Measurements from ENCODE around the gene RICTOR.
A peak's percentile ranks its signal among the peaks of the same experiment; 100 is the strongest.

The RICTOR gene

DNA sequence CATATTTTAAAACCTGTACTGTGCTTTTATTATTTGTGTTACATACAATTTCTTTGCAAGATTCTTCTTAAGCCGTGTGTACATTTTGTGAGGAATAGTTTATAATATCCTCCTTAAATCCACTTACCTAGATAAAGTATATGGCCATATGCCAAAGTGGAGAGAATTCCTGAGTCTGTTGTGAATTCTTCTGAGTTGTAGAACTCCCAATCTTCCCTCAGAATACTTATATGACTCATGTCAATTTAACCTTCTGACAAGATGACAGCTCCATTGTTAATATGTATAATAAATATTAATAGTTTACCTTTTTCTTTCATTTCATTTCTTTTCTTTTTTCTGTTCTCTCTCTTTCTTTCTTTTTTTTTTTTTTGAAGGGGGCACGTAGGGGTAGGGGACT lies 6.0 kb upstream of the RICTOR start:
- ATAC-seq (replicated peaks) (no peak), DNase-seq (no peak)
- Mint-ChIP-seq H3K9me3 (no peaks in the 10 kb centered on the region), H3K4me1 (peaks cover 4 to 14% of the 10 kb centered on the region in 2 donors), H3K27ac (no peak overlapping the region), H3K27me3 (peaks cover 0 to 4% of the 10 kb centered on the region in 2 donors), H3K36me3 (no peaks in the 10 kb centered on the region), H3K4me3 (no peak overlapping the region)

DNA sequence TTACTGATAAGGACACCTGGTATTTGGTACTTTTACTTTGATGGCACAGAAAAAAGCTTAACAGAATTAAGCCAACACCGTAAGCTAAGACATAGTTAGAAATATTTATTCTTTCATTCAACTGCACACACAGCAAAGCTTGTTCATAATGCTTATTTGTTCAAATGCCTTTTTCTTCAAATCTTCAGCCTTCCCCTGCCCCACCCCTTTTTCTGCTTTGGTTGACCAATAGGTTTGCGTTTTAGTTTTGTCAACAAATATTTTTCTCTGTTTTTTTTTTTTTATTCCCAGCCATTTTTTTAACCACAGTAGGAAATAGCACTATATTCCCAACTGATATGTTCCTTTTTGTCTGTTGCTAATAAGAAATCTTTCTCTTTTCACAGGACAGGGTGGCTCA lies 4.9 kb upstream of the RICTOR start:
- peaks cover 6 to 16% of the 10 kb centered on the region in 2 donors for H3K4me1 Mint-ChIP-seq
- H3K9me3 Mint-ChIP-seq = no peaks in the 10 kb centered on the region
- peaks cover 0 to 4% of the 10 kb centered on the region in 2 donors for H3K27me3 Mint-ChIP-seq
- no peak overlapping the region for H3K4me3 Mint-ChIP-seq
- no peak overlapping the region for H3K27ac Mint-ChIP-seq
- ATAC-seq (replicated peaks) (no peak), DNase-seq (no peak)
- H3K36me3 Mint-ChIP-seq = no peaks in the 10 kb centered on the region

DNA sequence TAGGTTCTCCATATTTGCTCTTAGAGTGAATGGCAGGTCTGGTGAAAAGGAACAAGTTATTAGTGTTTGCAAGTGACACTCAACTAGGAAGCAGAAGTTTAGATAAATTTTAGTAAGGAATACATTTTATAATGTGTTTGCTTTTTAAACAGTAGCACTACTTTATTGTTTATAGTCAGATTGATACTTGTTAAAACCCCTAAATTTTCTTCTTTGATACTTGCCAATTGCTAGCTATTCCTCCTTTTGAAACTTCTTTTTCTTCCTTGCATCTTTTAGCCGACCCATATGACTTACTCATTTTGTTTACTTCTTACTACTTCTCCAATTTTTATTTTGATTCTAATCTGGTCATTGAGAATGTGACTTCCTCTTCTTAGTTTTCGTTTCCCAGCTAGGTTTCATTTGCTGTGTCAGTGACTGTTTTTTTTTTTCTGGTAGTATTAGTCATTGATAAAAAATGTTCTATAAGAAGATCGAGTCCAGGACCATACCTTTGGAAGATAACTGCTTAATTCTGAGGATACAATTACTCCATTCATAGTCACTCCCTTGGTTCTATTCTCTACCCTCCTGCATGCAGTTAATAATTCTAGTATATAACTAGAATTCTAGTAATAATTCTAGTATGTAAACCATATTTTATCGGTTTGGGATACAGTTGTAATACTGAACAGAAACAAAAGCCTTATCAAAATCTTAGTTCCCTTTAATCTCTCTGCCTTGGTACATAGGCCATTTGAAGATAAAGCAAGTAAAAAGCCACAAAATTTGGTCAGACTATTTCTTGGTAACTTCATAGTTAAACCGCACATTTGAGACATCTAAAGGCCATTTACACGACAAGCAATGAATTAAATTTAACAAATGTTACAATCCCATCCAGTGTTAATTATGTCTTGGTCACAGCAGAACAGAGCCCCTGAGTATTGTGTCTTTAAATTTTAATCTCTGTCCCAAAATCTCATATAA lies 2.8 kb upstream of the RICTOR start:
- no peak for DNase-seq

DNA sequence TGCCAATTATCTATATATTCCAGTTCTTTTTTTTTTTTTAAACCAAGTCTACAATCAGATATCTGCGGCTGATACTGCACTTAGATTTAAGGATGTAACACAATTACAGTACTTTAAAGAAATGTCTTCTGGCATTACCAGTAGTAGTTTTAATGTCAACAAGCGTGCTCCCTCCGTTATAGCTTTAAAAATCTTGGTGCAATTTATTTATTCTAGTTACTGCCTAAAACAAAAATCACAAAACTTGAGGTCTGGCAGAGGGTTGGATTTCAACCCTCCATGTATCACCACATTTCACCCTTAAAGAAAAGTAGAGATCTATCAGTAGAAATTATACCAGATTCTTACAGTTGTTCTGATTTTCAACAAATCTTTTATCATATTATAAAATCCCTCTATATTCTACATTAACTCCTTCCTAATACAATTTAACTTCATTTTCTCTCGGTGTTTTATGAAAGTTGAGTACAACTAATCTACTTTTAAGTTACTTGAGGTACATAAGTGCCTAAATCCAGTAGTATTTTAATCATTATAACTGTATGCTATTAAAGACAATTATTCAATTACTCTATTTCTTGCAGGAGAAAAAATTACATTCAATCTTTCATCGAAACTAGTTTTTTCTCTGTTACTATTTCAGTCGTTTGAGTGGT lies 2.0 kb upstream of the RICTOR start:
- Mint-ChIP-seq H3K4me3 (no peak overlapping the region), H3K9me3 (no peaks in the 10 kb centered on the region), H3K4me1 (peaks cover 9 to 23% of the 10 kb centered on the region in 2 donors), H3K27ac (no peak overlapping the region), H3K36me3 (no peaks in the 10 kb centered on the region), H3K27me3 (peaks cover 0 to 3% of the 10 kb centered on the region in 2 donors)
- ATAC-seq (replicated peaks) (no peak), DNase-seq (no peak)

More for the DNA sequence above, 2.8 kb upstream of the RICTOR start:
- H3K27ac Mint-ChIP-seq = peak overlapping the region; percentile 2
- peaks cover 0 to 4% of the 10 kb centered on the region in 2 donors for H3K27me3 Mint-ChIP-seq
- peaks cover 9 to 19% of the 10 kb centered on the region in 2 donors for H3K4me1 Mint-ChIP-seq
- H3K36me3 Mint-ChIP-seq = no peaks in the 10 kb centered on the region
- peak overlapping the region; percentile 17 to 31 for H3K4me3 Mint-ChIP-seq
- ATAC-seq (replicated peaks) = peak; percentile 13 to 17
- H3K9me3 Mint-ChIP-seq = no peaks in the 10 kb centered on the region

DNA sequence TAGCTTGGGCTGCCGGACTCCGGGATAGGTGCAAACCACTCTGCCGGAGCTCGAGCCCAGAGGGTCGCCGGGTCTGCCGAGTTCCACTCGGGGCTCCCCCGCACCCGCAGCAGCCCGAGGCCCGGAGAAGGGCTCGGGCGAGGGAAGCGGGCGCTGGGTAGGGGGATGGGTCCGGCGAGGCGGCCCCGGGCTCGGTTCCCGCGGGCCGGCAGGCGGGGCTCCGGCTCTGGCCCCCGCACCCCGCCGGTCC lies 507 bp downstream of the RICTOR start:
- DNase-seq (no peak), ATAC-seq (replicated peaks) (peak; percentile 37 to 48)
- Mint-ChIP-seq H3K36me3 (peaks cover 0 to 4% of the 10 kb centered on the region in 2 donors), H3K4me1 (peaks cover 15 to 34% of the 10 kb centered on the region in 2 donors), H3K27ac (peak overlapping the region; percentile 93), H3K4me3 (peak overlapping the region; percentile 88 to 97), H3K27me3 (no peaks in the 10 kb centered on the region), H3K9me3 (no peaks in the 10 kb centered on the region)

DNA sequence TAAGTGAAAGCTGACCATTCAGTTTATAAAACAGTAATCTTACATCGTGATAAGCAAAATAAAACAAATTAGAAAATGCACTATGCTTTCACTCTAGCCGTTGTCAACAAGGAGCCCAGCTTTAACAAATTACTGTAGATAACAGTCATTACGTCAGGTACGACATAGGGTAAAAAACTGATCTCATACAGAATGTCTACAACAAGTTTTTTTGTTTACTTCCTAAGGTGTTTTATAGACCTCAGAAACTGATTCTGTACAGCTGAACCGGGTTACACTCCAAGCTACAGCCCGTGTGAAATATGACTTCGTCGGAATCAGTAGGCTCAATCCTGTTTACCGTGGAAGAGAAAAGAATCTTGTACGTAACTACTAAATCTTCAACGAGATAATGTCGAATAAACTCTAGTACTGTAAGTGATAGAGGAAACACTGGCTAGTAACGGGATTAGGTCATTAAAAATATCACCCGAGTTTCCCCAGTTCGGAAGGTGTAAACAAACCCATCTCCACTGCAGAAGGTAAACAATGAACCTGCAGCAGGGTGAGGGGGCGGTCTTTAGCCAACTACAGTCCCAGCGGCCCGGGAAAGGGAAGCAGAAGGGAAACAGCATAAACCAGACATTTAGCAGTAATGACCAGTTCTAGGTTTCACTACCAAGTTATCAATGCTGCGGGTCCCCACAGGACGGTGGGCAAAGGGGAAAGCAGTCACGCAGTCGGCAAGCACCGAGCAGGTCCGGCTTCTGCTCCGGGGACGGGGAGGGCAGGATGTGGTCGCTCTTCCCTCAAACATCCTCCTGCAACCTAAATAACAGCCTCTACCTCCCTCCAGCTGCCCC lies 1.1 kb downstream of the RICTOR start:
- DNase-seq (peak; percentile 54), ATAC-seq (replicated peaks) (peak; percentile 53 to 54)
- no peaks in the 10 kb centered on the region for H3K27me3 Mint-ChIP-seq
- peak overlapping the region; percentile 88 to 97 for H3K4me3 Mint-ChIP-seq
- peak overlapping the region; percentile 93 for H3K27ac Mint-ChIP-seq
- no peaks in the 10 kb centered on the region for H3K9me3 Mint-ChIP-seq
- H3K4me1 Mint-ChIP-seq = peaks cover 17 to 39% of the 10 kb centered on the region in 2 donors
- H3K36me3 Mint-ChIP-seq = peaks cover 3 to 10% of the 10 kb centered on the region in 2 donors

- peaks cover 11 to 12% of the 10 kb centered on the region in 2 donors for H3K9me3 Mint-ChIP-seq
- H3K27me3 Mint-ChIP-seq = no peaks in the 10 kb centered on the region
- no peak overlapping the region for H3K27ac Mint-ChIP-seq
- DNase-seq (no peak), ATAC-seq (replicated peaks) (no peak)
- H3K36me3 Mint-ChIP-seq = peaks cover 30 to 40% of the 10 kb centered on the region in 2 donors
- H3K4me3 Mint-ChIP-seq = no peak overlapping the region
- H3K4me1 Mint-ChIP-seq = peaks cover 17 to 54% of the 10 kb centered on the region in 2 donors
Observed at GRCh38 chr5:39068099-39068498, 6.1 kb downstream of the RICTOR start.

GRCh38 chr5:39064450-39064849 lies 9.7 kb downstream of the RICTOR start:
- Mint-ChIP-seq H3K27ac (no peak overlapping the region), H3K4me3 (no peak overlapping the region), H3K9me3 (peaks cover 11 to 12% of the 10 kb centered on the region in 2 donors), H3K27me3 (no peaks in the 10 kb centered on the region), H3K36me3 (peaks cover 30 to 36% of the 10 kb centered on the region in 2 donors), H3K4me1 (peaks cover 23 to 64% of the 10 kb centered on the region in 2 donors)
- DNase-seq (no peak), ATAC-seq (replicated peaks) (no peak)

DNA sequence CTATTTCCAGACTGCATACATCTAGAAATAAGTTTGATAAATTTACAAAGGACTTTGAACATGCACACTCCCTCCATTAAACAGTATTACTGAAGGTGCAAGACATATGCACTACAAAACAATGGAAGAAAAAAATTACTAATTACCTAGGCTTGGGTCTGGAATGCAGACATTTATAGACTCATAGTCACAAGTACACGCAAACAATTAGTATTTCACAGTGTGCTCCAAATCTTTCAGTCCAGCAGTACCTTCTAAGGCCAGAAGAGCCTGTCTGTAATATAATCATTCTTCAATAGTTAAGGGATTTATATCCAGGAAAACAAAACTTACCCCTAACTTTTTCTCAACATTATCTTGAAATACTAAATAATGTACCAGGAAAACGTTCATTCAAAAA lies 11.2 kb downstream of the RICTOR start:
- Mint-ChIP-seq H3K27ac (peak overlapping the region; percentile 21), H3K4me3 (no peak overlapping the region), H3K4me1 (peaks cover 22 to 63% of the 10 kb centered on the region in 2 donors), H3K27me3 (no peaks in the 10 kb centered on the region), H3K9me3 (peaks cover 11 to 12% of the 10 kb centered on the region in 2 donors), H3K36me3 (peaks cover 27 to 29% of the 10 kb centered on the region in 2 donors)
- ATAC-seq (replicated peaks) (no peak), DNase-seq (no peak)

DNA sequence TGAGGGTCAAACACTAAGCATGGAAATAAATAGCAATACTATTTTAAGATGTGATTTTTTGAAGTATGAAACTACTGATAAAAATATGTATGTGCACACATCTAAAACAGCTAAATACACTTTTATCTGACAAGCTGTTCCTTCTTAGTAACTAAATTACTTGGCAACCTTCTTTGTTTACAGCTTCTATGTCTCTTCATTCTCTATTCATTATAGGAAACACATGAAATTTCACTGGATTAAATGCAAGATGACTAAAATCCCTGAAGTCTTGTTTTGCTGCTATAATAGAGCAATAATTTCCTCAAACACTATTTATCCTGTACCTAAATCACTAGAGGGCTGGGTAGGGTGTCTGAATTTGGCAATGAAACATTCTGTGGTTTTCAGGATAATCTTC lies 11.7 kb downstream of the RICTOR start:
- ATAC-seq (replicated peaks) = no peak
- DNase-seq = no peak
- Mint-ChIP-seq H3K27me3 (no peaks in the 10 kb centered on the region), H3K4me1 (peaks cover 22 to 60% of the 10 kb centered on the region in 2 donors), H3K36me3 (peaks cover 24 to 26% of the 10 kb centered on the region in 2 donors), H3K27ac (no peak overlapping the region), H3K4me3 (no peak overlapping the region), H3K9me3 (peaks cover 10 to 11% of the 10 kb centered on the region in 2 donors)

DNA sequence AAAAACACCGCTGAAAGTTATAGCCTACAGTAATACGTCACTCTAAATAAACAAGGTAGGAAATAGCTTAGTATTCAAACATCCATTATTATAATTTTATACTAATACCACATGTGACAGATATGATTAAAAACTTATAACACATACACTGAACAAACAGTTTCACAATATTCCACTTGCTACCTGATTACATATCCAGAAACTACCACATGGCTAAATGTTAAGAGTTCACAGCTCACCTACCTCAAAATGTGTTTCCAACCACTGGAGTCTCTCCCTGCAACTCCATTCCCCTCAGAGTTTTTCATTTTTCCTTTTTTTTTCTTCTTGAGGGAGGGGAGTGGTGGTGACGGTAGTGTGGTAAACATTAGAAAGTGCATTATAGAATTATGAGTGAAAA lies 12.1 kb downstream of the RICTOR start:
- no peak overlapping the region for H3K27ac Mint-ChIP-seq

GRCh38 chr5:39059064-39059463 lies 15.1 kb downstream of the RICTOR start:
- H3K4me3 Mint-ChIP-seq = no peak overlapping the region
- no peaks in the 10 kb centered on the region for H3K27me3 Mint-ChIP-seq
- H3K36me3 Mint-ChIP-seq = peaks cover 4% of the 10 kb centered on the region in 2 donors
- ATAC-seq (replicated peaks) = no peak
- H3K4me1 Mint-ChIP-seq = peaks cover 24 to 56% of the 10 kb centered on the region in 2 donors
- no peaks in the 10 kb centered on the region for H3K9me3 Mint-ChIP-seq
- DNase-seq = no peak
- H3K27ac Mint-ChIP-seq = no peak overlapping the region

More for the DNA sequence above, 12.1 kb downstream of the RICTOR start:
- H3K4me1 Mint-ChIP-seq = peaks cover 22 to 56% of the 10 kb centered on the region in 2 donors
- H3K27me3 Mint-ChIP-seq = no peaks in the 10 kb centered on the region
- ATAC-seq (replicated peaks) = no peak
- no peak overlapping the region for H3K4me3 Mint-ChIP-seq
- DNase-seq = no peak
- peaks cover 20 to 21% of the 10 kb centered on the region in 2 donors for H3K36me3 Mint-ChIP-seq
- peaks cover 7 to 9% of the 10 kb centered on the region in 2 donors for H3K9me3 Mint-ChIP-seq

DNA sequence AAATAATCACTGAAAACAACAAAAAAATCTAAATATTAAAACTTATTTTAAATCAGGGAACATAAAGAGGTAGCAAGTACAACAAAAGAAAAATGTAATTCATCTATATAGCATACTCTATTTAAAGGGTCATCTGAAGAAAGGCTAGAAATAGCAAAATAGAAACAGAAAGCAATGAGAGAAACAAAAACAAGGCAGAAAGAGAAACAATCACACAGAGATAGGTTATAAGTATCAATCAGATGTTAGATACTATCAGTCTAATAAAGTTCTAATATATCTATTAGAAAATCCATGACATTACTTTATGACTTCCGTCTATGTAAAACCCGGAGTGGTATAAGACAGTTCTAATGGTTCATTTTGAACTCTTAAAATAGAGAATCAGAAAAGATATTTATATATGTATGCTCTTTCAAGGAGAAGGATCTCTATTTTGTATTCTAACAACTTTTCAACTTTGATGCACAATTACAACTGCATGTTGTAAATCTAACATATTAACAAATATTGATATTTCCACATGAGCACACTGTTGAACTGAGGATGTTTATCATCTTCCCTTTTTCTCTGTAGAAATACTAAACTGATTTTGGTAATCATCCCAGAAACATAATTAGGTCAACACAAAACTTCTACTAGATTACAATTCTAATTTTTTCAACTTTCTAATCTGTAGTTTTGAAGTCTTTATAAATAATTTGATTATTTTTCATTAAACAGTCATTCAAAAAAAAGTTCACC lies 15.8 kb downstream of the RICTOR start:
- H3K36me3 Mint-ChIP-seq = peaks cover 4% of the 10 kb centered on the region in 2 donors
- DNase-seq (no peak), ATAC-seq (replicated peaks) (peak in 1 of 2 donors; percentile 42)
- H3K9me3 Mint-ChIP-seq = no peaks in the 10 kb centered on the region
- peak overlapping the region; percentile 0 to 2 for H3K4me3 Mint-ChIP-seq
- H3K27me3 Mint-ChIP-seq = no peaks in the 10 kb centered on the region
- H3K27ac Mint-ChIP-seq = no peak overlapping the region
- H3K4me1 Mint-ChIP-seq = peaks cover 23 to 52% of the 10 kb centered on the region in 2 donors

Measured in stimulated activated naive B cell treated with anti-CD40 and anti-IgM and Interleukin-4, amounts not matched to agents 10 μg/mL and 1 μg/mL and 100 μg/mL, for 72 hours (primary cell).